ENCODE results near the gene LSS. TPM values are rescaled to one million over a fixed set of nuclear protein-coding genes. Genes with fewer than 3 reads are reported as not detected.

Gene LSS
- total and polyA plus RNA-seq, 2 of the 8 experiments (the other 6 are each of a cell fraction or from before 2014, with no cell fraction given), result 96.1 to 123 TPM

GRCh38 chr21:46229133-46229922 lies 754 bp upstream of the LSS start (continued):
- TF ChIP-seq ATF2 (IDR thresholded peaks at IDR 0.05; ENCODE audit: low read length) (no peak), ASH2L (IDR thresholded peaks at IDR 0.05; ENCODE audit: low read length) (peak; percentile 45), CTCF (IDR thresholded peaks at IDR 0.05; ENCODE audit: control extremely low read depth in 1 of 3, insufficient read depth in 1 of 3, low read depth in 1 of 3, low read length in 3 of 3) (peak in 2 of 3 experiments; percentile 38 to 41; a peak in 3 of 4 replicates), PHF8 (conservative IDR thresholded peaks at IDR 0.05; ENCODE audit: low read depth, low read length) (peak; percentile 67)

Measured in H1 (cell line).